Neural cell (in vitro differentiated cells): ENCODE data around the gene ASB8.

ENCODE experiments used
- EP300 ChIP-seq: fragments of 450-650 bp; conservative IDR thresholded peaks from 2 replicates; pipeline ENCODE4 v1.6.1; 2014; ENCODE audit warnings: antibody characterized with exemption, mild to moderate bottlenecking, moderate library complexity; ENCODE audit not compliant: poor library complexity, severe bottlenecking
- EZH2 ChIP-seq: fragments of 200-600, 300-800 bp; shearing (Covaris generic), sonication (generic); IDR thresholded peaks from 2 replicates; pipeline ENCODE4 v1.6.1; 2014; ENCODE audit warnings: antibody characterized with exemption, low read length, borderline replicate concordance, mild to moderate bottlenecking; ENCODE audit not compliant: insufficient read depth, poor library complexity, severe bottlenecking
- MXI1 ChIP-seq: fragments of 450-650 bp; conservative IDR thresholded peaks from 2 replicates; pipeline ENCODE4 v1.6.1; 2014; ENCODE audit warnings: antibody characterized with exemption, mild to moderate bottlenecking; ENCODE audit not compliant: poor library complexity, severe bottlenecking
- POLR2AphosphoS5 ChIP-seq: IDR thresholded peaks from 2 replicates; pipeline ENCODE4 v1.6.1; 2012
- SMC3 ChIP-seq: fragments of 450-650 bp; conservative IDR thresholded peaks from 2 replicates; pipeline ENCODE4 v1.6.1; 2014; ENCODE audit warnings: antibody characterized with exemption, mild to moderate bottlenecking, moderate library complexity; ENCODE audit not compliant: poor library complexity
- TF ChIP-seq, protein P1 (sequence below): fragments of 450-650 bp; IDR thresholded peaks from 2 replicates; pipeline ENCODE4 v1.5.1; 2014; ENCODE audit warnings: antibody characterized with exemption, mild to moderate bottlenecking, moderate library complexity; ENCODE audit not compliant: poor library complexity, severe bottlenecking
- TF ChIP-seq, protein P2 (sequence below): IDR thresholded peaks from 2 replicates; pipeline ENCODE4 v1.6.1; 2012; ENCODE audit warnings: borderline replicate concordance

DNA sequence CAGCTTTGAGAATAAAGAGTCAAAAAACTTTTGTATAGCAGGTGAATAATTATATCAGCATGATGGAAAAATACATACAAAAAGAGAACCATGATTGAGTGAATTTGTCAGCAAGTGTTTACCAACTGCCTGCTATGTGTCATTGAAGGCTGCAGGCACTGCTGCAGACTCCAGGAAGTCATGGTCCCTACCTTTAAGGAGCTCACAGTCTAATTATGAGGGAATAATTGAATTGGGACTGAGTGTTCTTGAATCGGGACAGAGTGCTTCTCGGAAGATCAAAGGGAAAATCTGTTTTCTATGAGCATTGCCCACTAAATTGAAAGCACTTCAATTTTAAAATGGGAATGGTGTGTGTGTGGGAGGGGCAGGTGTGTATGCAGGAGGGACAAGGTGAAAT lies 36.3 kb upstream of the ASB8 start:
- TF ChIP-seq POLR2AphosphoS5: no peak
- TF ChIP-seq, protein P1, sequence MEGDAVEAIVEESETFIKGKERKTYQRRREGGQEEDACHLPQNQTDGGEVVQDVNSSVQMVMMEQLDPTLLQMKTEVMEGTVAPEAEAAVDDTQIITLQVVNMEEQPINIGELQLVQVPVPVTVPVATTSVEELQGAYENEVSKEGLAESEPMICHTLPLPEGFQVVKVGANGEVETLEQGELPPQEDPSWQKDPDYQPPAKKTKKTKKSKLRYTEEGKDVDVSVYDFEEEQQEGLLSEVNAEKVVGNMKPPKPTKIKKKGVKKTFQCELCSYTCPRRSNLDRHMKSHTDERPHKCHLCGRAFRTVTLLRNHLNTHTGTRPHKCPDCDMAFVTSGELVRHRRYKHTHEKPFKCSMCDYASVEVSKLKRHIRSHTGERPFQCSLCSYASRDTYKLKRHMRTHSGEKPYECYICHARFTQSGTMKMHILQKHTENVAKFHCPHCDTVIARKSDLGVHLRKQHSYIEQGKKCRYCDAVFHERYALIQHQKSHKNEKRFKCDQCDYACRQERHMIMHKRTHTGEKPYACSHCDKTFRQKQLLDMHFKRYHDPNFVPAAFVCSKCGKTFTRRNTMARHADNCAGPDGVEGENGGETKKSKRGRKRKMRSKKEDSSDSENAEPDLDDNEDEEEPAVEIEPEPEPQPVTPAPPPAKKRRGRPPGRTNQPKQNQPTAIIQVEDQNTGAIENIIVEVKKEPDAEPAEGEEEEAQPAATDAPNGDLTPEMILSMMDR: no peak
- TF ChIP-seq MXI1: no peak
- TF ChIP-seq SMC3: no peak
- no peak for TF ChIP-seq EP300
- TF ChIP-seq EZH2: no peak
- TF ChIP-seq, protein P2, sequence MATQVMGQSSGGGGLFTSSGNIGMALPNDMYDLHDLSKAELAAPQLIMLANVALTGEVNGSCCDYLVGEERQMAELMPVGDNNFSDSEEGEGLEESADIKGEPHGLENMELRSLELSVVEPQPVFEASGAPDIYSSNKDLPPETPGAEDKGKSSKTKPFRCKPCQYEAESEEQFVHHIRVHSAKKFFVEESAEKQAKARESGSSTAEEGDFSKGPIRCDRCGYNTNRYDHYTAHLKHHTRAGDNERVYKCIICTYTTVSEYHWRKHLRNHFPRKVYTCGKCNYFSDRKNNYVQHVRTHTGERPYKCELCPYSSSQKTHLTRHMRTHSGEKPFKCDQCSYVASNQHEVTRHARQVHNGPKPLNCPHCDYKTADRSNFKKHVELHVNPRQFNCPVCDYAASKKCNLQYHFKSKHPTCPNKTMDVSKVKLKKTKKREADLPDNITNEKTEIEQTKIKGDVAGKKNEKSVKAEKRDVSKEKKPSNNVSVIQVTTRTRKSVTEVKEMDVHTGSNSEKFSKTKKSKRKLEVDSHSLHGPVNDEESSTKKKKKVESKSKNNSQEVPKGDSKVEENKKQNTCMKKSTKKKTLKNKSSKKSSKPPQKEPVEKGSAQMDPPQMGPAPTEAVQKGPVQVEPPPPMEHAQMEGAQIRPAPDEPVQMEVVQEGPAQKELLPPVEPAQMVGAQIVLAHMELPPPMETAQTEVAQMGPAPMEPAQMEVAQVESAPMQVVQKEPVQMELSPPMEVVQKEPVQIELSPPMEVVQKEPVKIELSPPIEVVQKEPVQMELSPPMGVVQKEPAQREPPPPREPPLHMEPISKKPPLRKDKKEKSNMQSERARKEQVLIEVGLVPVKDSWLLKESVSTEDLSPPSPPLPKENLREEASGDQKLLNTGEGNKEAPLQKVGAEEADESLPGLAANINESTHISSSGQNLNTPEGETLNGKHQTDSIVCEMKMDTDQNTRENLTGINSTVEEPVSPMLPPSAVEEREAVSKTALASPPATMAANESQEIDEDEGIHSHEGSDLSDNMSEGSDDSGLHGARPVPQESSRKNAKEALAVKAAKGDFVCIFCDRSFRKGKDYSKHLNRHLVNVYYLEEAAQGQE: no peak
